A673 (cell line): ENCODE results near the gene EOLA1.
"Not testable (repeated sequence)": the region's sequence is repeated elsewhere in the genome, so short reads cannot be mapped to it uniquely, and the experiment has no call there.

Source experiments
- CTCF ChIP-seq: fragments of 300-800, 200-600 bp; sonication (generic); conservative IDR thresholded peaks from 2 replicates; pipeline ENCODE4 v1.5.1; 2017; ENCODE audit warnings: low read depth, mild to moderate bottlenecking, antibody characterized with exemption, low read length, moderate library complexity, mixed read lengths
- EZH2 ChIP-seq: fragments of 200-600 bp; sonication (generic); IDR thresholded peaks from 2 replicates; pipeline ENCODE4 v1.6.1; 2017; ENCODE audit warnings: borderline replicate concordance, low read depth, mild to moderate bottlenecking, mixed read lengths, antibody characterized with exemption, low read length; ENCODE audit not compliant: poor library complexity, severe bottlenecking

GRCh38 chrX:149546962-149547361, 6.2 kb downstream of the EOLA1 start:
- not testable (repeated sequence) for TF ChIP-seq CTCF, EZH2
